Calu3 (cell line): Measurements from ENCODE around the gene WDTC1. TPM values are rescaled to one million over a fixed set of nuclear protein-coding genes. Genes with fewer than 3 reads are reported as not detected.
"Not testable (repeated sequence)": the region's sequence is repeated elsewhere in the genome, so short reads cannot be mapped to it uniquely, and the experiment has no call there.

ENCODE experiments used
- Bru-seq: library from RNA; stranded (reverse); fragments of 400-500 nt; gene quantifications from one replicate; lab custom pipeline; 2021; lab: Mats Ljungman, UMichigan
- BruChase-seq, 2 experiments: library from RNA; stranded (reverse); fragments of 400-500 nt; gene quantifications; one replicate each; lab custom pipeline; 2021; lab: Mats Ljungman, UMichigan
- BruUV-seq: library from RNA; stranded (reverse); fragments of 400-500 nt; replicated peaks from 2 replicates; lab custom pipeline; 2021; lab: Mats Ljungman, UMichigan
- CTCF ChIA-PET: fragments of 300-600 bp; sonication (Branson Sonifier 250); formaldehyde crosslinking; loops from one replicate; lab custom pipeline; 2022; ENCODE audit warnings: antibody characterized with exemption; lab: Charles Lee
- DNase-seq: peaks from one replicate; pipeline ENCODE4 v3.0.0; 2022
- H3K27ac Mint-ChIP-seq: one replicate; pipeline ENCODE4 v1.8.0; 2022; ENCODE audit warnings: mixed read lengths; ENCODE audit not compliant: unreplicated experiment
- H3K27me3 Mint-ChIP-seq: one replicate; pipeline ENCODE4 v1.8.0; 2022; ENCODE audit warnings: mixed read lengths; ENCODE audit not compliant: unreplicated experiment
- H3K36me3 Mint-ChIP-seq: one replicate; pipeline ENCODE4 v1.8.0; 2022; ENCODE audit warnings: mild to moderate bottlenecking, moderate library complexity, mixed read lengths; ENCODE audit not compliant: insufficient read depth, unreplicated experiment
- H3K4me1 Mint-ChIP-seq: one replicate; pipeline ENCODE4 v1.8.0; 2022; ENCODE audit warnings: mild to moderate bottlenecking, low read depth, mixed read lengths; ENCODE audit not compliant: unreplicated experiment
- H3K4me3 Mint-ChIP-seq: one replicate; pipeline ENCODE4 v1.8.0; 2022; ENCODE audit warnings: mild to moderate bottlenecking, low read depth, moderate library complexity, mixed read lengths; ENCODE audit not compliant: unreplicated experiment
- H3K9me3 Mint-ChIP-seq: one replicate; pipeline ENCODE4 v1.8.0; 2022; ENCODE audit warnings: low read depth, mixed read lengths; ENCODE audit not compliant: unreplicated experiment
- intact Hi-C: fragments of 100-400 bp; cut with micrococcal nuclease; formaldehyde crosslinking; loops from one replicate; pipeline ENCODE4 v1.10.0; 2022; ENCODE audit not compliant: unreplicated experiment
- long read RNA-seq: library from polyadenylated mRNA; stranded (forward); transcript quantifications from one replicate; pipeline ENCODE4 v2.0.0, GENCODE V29; 2022
- total RNA-seq: library from RNA; stranded (reverse); gene quantifications from 2 replicates; pipeline ENCODE4 v1.2.3, GENCODE V29; 2022
- TF ChIP-seq, protein P1 (sequence below): fragments of 200-600 bp; IDR thresholded peaks from one replicate; pipeline ENCODE4 v1.8.0; 2022; ENCODE audit warnings: antibody characterized with exemption; ENCODE audit not compliant: unreplicated experiment

WDTC1 gene, protein sequence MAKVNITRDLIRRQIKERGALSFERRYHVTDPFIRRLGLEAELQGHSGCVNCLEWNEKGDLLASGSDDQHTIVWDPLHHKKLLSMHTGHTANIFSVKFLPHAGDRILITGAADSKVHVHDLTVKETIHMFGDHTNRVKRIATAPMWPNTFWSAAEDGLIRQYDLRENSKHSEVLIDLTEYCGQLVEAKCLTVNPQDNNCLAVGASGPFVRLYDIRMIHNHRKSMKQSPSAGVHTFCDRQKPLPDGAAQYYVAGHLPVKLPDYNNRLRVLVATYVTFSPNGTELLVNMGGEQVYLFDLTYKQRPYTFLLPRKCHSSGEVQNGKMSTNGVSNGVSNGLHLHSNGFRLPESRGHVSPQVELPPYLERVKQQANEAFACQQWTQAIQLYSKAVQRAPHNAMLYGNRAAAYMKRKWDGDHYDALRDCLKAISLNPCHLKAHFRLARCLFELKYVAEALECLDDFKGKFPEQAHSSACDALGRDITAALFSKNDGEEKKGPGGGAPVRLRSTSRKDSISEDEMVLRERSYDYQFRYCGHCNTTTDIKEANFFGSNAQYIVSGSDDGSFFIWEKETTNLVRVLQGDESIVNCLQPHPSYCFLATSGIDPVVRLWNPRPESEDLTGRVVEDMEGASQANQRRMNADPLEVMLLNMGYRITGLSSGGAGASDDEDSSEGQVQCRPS
- total RNA-seq (10.8 and 13.1 TPM in 2 replicates), Bru-seq, nascent RNA (percentile 39 among the genes with signal in this experiment), BruChase-seq, experiment 1, labeled RNA remaining after a 6-hour chase (percentile 47 among the genes with signal in this experiment), BruChase-seq, experiment 2, labeled RNA remaining after a 2-hour chase (percentile 44 among the genes with signal in this experiment)
- long read RNA-seq, full-length matches to known transcripts, result 2 of 7 reads
- long read RNA-seq, partial matches to known transcripts, result 2 of 7 reads
- long read RNA-seq, other reads (novel, unspliced or antisense), result 3 of 7 reads

DNA sequence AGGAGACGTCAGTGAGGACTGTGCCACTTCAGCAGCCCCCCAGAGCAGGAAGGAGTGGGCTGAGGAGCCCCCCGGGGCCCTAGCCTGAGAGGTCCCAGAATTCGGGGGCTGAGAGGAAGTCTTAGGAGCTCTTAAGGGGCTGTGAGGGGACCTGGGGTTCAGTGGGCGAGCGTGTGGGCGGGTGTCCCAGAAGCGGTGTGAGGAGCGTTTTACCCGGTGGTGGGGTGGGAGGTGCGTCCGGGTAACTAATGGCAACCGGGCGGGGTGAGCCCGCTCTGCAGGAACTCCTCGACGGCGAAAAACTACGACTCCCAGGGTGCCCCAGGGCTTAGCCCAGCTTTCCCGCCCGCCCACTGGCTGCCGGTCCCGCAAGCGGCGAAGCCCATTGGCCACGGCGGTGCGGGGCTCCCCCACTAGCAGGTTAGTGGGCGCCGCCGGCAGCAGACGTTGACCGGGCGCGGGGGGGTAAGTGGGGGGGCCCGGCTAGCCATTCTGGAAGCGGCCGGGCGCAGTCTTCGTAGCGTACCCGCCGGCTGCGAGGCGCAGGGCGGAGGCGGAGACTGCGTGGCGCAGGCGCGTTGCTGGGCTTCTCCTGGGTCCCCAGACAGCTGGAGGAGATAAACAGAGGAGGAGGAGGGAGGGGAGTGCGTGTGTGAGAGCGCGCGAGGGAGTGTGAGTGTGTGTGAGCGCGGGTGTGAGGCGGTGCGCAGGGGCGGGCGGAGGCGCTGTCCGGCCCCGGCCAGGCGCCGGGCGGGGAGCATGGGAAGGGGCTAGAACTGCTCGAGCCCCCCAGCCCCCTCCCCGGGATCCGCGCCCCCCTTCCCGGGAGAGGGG is at the start of gene WDTC1:
TSS of gene WDTC1 (plus strand) at position 584 of the 834 bp plus-strand sequence. CDS start 26,423 bp downstream, outside the sequence.
- BruUV-seq, result no TSS peak
- Mint-ChIP-seq H3K9me3 (no peaks in the 10 kb centered on the region), H3K27me3 (no peaks in the 10 kb centered on the region), H3K36me3 (peaks cover 19% of the 10 kb centered on the region), H3K27ac (peak within 1 kb of the TSS; percentile 77), H3K4me1 (no peaks in the 10 kb centered on the region), H3K4me3 (peak within 1 kb of the TSS; percentile 79)
- TF ChIP-seq, protein P1, sequence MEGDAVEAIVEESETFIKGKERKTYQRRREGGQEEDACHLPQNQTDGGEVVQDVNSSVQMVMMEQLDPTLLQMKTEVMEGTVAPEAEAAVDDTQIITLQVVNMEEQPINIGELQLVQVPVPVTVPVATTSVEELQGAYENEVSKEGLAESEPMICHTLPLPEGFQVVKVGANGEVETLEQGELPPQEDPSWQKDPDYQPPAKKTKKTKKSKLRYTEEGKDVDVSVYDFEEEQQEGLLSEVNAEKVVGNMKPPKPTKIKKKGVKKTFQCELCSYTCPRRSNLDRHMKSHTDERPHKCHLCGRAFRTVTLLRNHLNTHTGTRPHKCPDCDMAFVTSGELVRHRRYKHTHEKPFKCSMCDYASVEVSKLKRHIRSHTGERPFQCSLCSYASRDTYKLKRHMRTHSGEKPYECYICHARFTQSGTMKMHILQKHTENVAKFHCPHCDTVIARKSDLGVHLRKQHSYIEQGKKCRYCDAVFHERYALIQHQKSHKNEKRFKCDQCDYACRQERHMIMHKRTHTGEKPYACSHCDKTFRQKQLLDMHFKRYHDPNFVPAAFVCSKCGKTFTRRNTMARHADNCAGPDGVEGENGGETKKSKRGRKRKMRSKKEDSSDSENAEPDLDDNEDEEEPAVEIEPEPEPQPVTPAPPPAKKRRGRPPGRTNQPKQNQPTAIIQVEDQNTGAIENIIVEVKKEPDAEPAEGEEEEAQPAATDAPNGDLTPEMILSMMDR, result no peak
- CTCF ChIA-PET, result no interaction called here
- intact Hi-C loops, result no loop called here
- DNase-seq, result peak; percentile 95

DNA sequence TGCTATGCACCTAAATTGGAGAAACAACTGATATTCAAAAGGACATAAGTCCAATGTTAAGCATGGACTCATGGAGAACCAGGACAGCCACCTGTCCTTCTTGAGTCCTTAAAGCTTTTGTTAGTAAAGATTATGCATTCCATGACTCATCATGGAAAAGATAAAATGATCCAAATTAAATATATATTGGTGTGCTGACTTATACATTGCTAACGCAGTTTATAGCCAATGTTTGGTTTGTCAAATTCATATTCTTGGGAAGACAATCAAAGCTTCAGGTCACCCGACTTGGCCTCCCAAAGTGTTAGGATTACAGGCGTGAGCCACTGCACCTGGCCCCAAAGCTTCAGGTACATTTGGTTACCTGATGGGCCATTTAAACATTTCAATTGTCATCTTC is 49.8 kb upstream of the WDTC1 start:
- H3K27me3 Mint-ChIP-seq, BruUV-seq, H3K4me1 Mint-ChIP-seq, H3K4me3 Mint-ChIP-seq, H3K36me3 Mint-ChIP-seq, H3K9me3 Mint-ChIP-seq, intact Hi-C loops, H3K27ac Mint-ChIP-seq, CTCF ChIA-PET, DNase-seq: not testable (repeated sequence)

DNA sequence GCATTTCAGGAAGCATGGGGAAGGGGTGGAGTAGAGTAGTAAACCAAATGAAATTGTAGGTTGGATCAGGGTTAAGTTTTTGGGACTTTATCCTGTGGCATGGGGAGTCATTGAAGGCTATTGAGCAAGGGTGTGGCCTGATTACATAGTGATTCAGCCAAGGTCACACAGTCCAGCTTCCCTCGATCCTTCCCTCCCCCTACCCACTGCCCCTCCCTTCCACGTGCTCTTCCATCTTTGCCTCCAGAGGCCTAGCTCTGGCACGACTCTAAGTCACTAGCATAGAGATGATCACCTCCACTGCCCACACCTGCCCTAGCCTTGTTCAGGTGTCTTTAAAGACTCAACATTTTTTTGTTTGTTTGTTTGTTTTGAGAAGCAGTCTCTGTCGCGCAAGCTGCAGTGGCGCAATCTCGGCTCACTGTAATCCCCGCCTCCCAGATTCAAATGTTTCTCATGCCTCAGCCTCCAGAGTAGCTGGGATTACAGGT is 42.3 kb upstream of the WDTC1 start:
- Mint-ChIP-seq H3K27ac (peak overlapping the region; percentile 88), H3K4me1 (peaks cover 29% of the 10 kb centered on the region), H3K9me3 (no peaks in the 10 kb centered on the region), H3K4me3 (no peak overlapping the region), H3K36me3 (peaks cover 12% of the 10 kb centered on the region), H3K27me3 (no peaks in the 10 kb centered on the region)
- CTCF ChIA-PET, result interaction anchor here (1.0 to 1.2 kb wide), 3 partner anchors 29 to 80 kb away, joined by 3 to 5 read pairs (median 5); partner anchors contain the start of gene SLC9A1
- TF ChIP-seq, protein P1, result no peak
- intact Hi-C loops, result loop anchor here (10.0 kb wide), 1 partner anchor 147 kb away; no protein-coding TSS in a partner anchor
- peak; percentile 49 for DNase-seq
- BruUV-seq, result no TSS peak

DNA sequence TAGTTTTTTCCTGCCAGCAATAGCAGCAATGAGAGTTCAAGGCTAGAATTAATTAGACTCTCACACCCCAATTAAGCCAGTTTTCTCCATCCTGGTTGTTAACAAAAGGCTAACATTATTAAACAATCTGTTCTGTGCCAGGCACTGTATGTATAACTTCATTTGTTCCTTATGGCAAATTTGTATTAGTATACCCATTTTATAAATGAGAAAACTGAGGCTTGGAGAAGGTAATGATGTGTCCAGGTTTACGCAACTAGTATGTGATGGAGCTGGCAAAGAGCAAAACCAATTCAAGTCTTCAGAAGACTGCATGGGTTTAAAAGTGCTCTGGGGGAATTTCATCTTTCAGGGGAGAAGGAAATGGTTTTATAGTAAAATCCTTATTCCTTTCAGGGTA is 41.2 kb upstream of the WDTC1 start:
- CTCF ChIA-PET, result interaction anchor here (1.0 kb wide), 1 partner anchor 38 kb away, joined by 5 read pairs; the partner anchor contains the start of gene SLC9A1
- DNase-seq, result no peak
- peaks cover 12% of the 10 kb centered on the region for H3K36me3 Mint-ChIP-seq
- H3K4me1 Mint-ChIP-seq, result peaks cover 29% of the 10 kb centered on the region
- intact Hi-C loops, result loop anchor here (10.0 kb wide), 1 partner anchor 148 kb away; no protein-coding TSS in a partner anchor
- TF ChIP-seq, protein P1, result no peak
- H3K4me3 Mint-ChIP-seq, result no peak overlapping the region
- H3K27me3 Mint-ChIP-seq, result no peaks in the 10 kb centered on the region
- no TSS peak for BruUV-seq
- no peaks in the 10 kb centered on the region for H3K9me3 Mint-ChIP-seq
- peak overlapping the region; percentile 88 for H3K27ac Mint-ChIP-seq
